Fibroblast of mammary gland (primary cell): ENCODE measurements around the gene AGMAT.

Experiments
- DNase-seq: peaks from one replicate; pipeline ENCODE4 v3.0.0-alpha.2; 2010; ENCODE audit warnings: low read depth
- H3K4me3 ChIP-seq: 2 replicates; pipeline ENCODE4 v1.5.1; 2011; ENCODE audit warnings: low read depth, mild to moderate bottlenecking, low read length, moderate library complexity; ENCODE audit not compliant: control insufficient read depth
- TF ChIP-seq, protein P1 (sequence below): conservative IDR thresholded peaks from 2 replicates; pipeline ENCODE4 v1.5.1; 2011; ENCODE audit warnings: low read depth, low read length, inconsistent platforms; ENCODE audit not compliant: control insufficient read depth, insufficient read depth

The AGMAT gene

DNA sequence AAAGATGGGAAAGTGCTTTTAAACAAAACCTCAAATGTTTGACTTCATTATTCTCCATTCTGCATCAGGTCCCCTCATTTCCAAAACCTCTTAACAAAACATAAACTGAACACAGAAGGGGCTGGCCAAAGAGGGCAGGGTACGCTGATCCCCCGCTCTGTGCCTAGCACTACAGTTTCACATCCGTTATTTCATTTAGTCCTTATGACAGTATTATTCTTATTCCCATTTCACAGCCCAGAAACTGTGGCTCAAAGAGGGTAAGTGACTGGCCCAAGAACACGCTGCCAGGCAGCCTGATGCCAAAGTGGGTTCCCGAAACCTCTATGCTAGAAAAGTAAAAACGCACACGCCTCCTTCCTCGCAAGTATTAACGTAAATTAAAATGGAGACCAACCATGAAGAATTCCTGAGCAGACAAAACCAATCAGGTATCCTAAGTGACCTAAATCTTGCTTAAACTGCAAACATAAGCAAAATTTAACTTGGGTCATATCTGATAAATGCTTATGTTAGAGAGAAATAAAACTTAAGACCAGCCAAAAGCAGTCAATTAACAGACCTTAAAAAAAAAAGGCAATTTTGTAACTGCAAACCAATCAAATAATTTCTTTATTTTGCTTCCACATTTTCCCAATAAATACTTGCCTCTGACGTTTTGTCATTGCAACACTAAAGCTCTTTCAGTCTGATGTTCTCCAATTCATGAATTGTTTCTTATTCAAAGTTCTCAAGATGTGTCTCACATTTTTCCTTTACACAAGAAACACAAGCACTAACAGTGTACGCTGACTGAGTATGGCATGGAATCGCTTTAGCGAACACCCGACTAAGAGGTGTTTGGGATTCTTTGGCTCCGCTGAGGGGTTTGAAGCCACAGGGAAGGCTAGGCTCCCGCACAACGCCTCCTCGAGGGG lies 61.5 kb downstream of the AGMAT start:
- DNase-seq, result peak; percentile 46
- TF ChIP-seq, protein P1, sequence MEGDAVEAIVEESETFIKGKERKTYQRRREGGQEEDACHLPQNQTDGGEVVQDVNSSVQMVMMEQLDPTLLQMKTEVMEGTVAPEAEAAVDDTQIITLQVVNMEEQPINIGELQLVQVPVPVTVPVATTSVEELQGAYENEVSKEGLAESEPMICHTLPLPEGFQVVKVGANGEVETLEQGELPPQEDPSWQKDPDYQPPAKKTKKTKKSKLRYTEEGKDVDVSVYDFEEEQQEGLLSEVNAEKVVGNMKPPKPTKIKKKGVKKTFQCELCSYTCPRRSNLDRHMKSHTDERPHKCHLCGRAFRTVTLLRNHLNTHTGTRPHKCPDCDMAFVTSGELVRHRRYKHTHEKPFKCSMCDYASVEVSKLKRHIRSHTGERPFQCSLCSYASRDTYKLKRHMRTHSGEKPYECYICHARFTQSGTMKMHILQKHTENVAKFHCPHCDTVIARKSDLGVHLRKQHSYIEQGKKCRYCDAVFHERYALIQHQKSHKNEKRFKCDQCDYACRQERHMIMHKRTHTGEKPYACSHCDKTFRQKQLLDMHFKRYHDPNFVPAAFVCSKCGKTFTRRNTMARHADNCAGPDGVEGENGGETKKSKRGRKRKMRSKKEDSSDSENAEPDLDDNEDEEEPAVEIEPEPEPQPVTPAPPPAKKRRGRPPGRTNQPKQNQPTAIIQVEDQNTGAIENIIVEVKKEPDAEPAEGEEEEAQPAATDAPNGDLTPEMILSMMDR, result no peak
- H3K4me3 ChIP-seq, result peak overlapping the region; percentile 66

DNA sequence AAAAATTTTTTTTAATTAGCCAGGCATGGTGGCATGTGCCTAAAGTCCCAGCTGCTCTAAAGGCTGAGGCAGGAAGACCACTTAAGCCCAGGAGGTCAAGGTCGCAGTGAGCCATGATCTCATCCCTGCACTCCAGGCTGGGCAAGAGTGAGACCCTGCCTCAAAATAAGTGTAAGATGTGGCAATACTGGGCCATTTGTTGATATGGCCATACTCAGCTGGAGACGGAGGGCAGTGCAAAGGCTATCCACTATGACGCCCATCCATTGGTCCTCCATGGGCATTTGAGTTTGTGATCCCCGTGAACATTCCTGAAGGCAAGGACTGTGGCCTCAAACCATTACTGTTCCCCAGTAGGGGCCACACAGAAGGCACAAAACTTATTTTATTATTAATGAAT lies 62.3 kb downstream of the AGMAT start:
- TF ChIP-seq, protein P1, result no peak
- no peak for DNase-seq
- H3K4me3 ChIP-seq, result no peak overlapping the region
